Measurements from ENCODE around the gene CSMD2.

DNA sequence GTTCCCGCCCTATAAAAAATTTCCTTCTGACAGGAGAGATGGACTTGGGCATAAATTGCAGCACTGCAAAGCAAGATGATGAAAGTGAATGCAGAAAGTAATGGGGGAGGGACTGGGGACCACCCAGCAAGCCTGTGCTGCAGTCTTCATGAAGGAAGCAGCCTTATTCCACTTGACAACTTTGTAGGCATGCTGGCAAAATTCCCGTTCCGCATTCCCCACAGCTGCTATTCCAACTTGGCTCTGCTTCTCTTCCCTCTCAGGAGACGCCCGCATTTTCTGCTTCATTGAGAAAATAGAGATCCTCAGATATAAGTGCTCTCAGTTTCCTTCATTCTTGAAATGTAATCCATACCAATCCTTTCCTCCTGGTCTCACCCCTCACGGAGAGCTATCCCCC, 298.7 kb downstream of the CSMD2 start:
- TF ChIP-seq, protein P1, sequence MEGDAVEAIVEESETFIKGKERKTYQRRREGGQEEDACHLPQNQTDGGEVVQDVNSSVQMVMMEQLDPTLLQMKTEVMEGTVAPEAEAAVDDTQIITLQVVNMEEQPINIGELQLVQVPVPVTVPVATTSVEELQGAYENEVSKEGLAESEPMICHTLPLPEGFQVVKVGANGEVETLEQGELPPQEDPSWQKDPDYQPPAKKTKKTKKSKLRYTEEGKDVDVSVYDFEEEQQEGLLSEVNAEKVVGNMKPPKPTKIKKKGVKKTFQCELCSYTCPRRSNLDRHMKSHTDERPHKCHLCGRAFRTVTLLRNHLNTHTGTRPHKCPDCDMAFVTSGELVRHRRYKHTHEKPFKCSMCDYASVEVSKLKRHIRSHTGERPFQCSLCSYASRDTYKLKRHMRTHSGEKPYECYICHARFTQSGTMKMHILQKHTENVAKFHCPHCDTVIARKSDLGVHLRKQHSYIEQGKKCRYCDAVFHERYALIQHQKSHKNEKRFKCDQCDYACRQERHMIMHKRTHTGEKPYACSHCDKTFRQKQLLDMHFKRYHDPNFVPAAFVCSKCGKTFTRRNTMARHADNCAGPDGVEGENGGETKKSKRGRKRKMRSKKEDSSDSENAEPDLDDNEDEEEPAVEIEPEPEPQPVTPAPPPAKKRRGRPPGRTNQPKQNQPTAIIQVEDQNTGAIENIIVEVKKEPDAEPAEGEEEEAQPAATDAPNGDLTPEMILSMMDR (conservative IDR thresholded peaks at IDR 0.05 in 1 of 2, IDR thresholded peaks at IDR 0.05 in 1 of 2; ENCODE audit: low read depth in 1 of 2, low read length in 2 of 2), result no peak
- TF ChIP-seq EZH2 (IDR thresholded peaks at IDR 0.05; ENCODE audit: low read length, missing control alignments), result no peak
